ENCODE results near the gene MAPKAP1. TPM values are rescaled to one million over a fixed set of nuclear protein-coding genes. Genes with fewer than 3 reads are reported as not detected.

MAPKAP1 gene
- total RNA-seq, 1 donor from 2014 or later, result 76.9 TPM

- Mint-ChIP-seq H3K4me3 (ENCODE audit: unreplicated experiment) (no peak overlapping the region), H3K36me3 (ENCODE audit: unreplicated experiment) (peaks cover 16% of the 10 kb centered on the region), H3K4me1 (ENCODE audit: unreplicated experiment) (peaks cover 19% of the 10 kb centered on the region), H3K9me3 (ENCODE audit: unreplicated experiment) (no peaks in the 10 kb centered on the region), H3K27ac (ENCODE audit: unreplicated experiment) (no peak overlapping the region), H3K27me3 (ENCODE audit: unreplicated experiment) (no peaks in the 10 kb centered on the region)
- DNase-seq (ENCODE audit: extremely low spot score, unreplicated experiment), result peak; percentile 42
- TF ChIP-seq CTCF (IDR thresholded peaks at IDR 0.05), result no peak
Observed at GRCh38 chr9:125484350-125485282, 222.4 kb downstream of the MAPKAP1 start.

- peaks cover 19% of the 10 kb centered on the region for H3K4me1 Mint-ChIP-seq (ENCODE audit: unreplicated experiment)
- no peaks in the 10 kb centered on the region for H3K9me3 Mint-ChIP-seq (ENCODE audit: unreplicated experiment)
- H3K4me3 Mint-ChIP-seq (ENCODE audit: unreplicated experiment), result no peak overlapping the region
- no peak overlapping the region for H3K27ac Mint-ChIP-seq (ENCODE audit: unreplicated experiment)
- peaks cover 21% of the 10 kb centered on the region for H3K36me3 Mint-ChIP-seq (ENCODE audit: unreplicated experiment)
- no peaks in the 10 kb centered on the region for H3K27me3 Mint-ChIP-seq (ENCODE audit: unreplicated experiment)
- DNase-seq (ENCODE audit: extremely low spot score, unreplicated experiment), result no peak
- no peak for TF ChIP-seq CTCF (IDR thresholded peaks at IDR 0.05)
Observed at GRCh38 chr9:125483697-125484096, 223.3 kb downstream of the MAPKAP1 start.

DNA sequence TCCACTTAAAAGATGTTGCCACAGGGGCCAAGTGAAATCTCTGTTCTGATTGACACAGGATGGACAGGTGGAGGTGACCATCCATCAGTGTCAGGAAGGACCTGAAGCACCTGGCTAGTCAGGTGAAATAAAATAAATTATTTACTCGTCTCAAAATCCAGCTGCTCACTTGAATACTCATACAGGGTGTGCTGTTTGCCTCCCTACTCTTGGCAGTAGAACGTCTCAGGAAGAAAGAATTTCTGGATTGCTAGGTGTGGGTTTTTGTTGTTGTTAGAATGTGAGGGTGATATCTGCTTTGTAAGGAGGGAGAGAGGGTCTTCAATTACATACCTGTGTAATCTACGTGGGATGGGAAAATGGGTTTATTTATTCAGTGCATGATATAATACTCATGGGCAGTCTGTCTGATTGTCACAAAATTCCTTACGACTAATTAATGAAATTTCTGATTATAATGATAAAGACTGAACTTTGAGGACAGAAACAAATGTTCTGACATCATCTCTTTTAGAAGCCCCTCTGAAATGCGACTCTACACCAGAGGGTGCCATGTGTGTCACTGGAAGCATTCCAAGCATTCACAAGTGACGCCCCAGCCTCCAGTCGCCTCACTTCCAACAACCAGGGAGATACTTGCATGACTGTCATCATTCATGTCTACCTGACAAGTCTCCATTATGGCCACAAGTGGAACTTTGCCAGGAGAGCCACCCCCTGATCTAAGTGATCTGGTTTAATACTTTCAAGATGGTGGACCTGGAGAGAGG is 227.0 kb downstream of the MAPKAP1 start:
- peak; percentile 17 for DNase-seq (ENCODE audit: extremely low spot score, unreplicated experiment)
- Mint-ChIP-seq H3K27me3 (ENCODE audit: unreplicated experiment) (no peaks in the 10 kb centered on the region), H3K4me1 (ENCODE audit: unreplicated experiment) (peaks cover 12% of the 10 kb centered on the region), H3K27ac (ENCODE audit: unreplicated experiment) (no peak overlapping the region), H3K36me3 (ENCODE audit: unreplicated experiment) (peaks cover 28% of the 10 kb centered on the region), H3K4me3 (ENCODE audit: unreplicated experiment) (no peak overlapping the region), H3K9me3 (ENCODE audit: unreplicated experiment) (no peaks in the 10 kb centered on the region)
- TF ChIP-seq CTCF (IDR thresholded peaks at IDR 0.05), result no peak

DNA sequence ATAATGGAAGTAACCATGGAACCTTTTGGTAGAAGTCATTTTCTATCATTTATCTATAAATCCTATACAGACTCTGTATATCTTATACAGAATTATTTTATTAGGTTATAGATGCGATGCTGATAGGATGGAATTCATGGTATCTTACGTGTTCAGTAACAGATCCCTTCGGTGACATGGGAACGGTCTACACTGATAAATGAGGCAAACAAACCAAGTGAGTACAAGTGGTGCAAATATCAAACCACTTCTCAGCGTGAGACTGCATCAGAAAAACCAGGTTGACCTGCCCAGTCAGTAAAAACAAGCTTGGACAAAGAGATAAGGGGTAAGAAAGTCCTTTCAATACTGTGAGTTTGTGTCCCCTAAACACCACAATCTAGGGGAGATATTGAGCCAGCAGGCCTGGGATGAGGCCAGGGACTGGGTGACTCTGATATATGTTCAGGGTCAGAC is 229.9 kb downstream of the MAPKAP1 start:
- TF ChIP-seq CTCF (IDR thresholded peaks at IDR 0.05), result no peak
- H3K36me3 Mint-ChIP-seq (ENCODE audit: unreplicated experiment), result peaks cover 21% of the 10 kb centered on the region
- H3K9me3 Mint-ChIP-seq (ENCODE audit: unreplicated experiment), result no peaks in the 10 kb centered on the region
- peaks cover 17% of the 10 kb centered on the region for H3K4me1 Mint-ChIP-seq (ENCODE audit: unreplicated experiment)
- H3K27ac Mint-ChIP-seq (ENCODE audit: unreplicated experiment), result no peak overlapping the region
- H3K27me3 Mint-ChIP-seq (ENCODE audit: unreplicated experiment), result no peaks in the 10 kb centered on the region
- H3K4me3 Mint-ChIP-seq (ENCODE audit: unreplicated experiment), result no peak overlapping the region
- no peak for DNase-seq (ENCODE audit: extremely low spot score, unreplicated experiment)

GRCh38 chr9:125476645-125477044 is 230.4 kb downstream of the MAPKAP1 start:
- peaks cover 17% of the 10 kb centered on the region for H3K4me1 Mint-ChIP-seq (ENCODE audit: unreplicated experiment)
- no peaks in the 10 kb centered on the region for H3K27me3 Mint-ChIP-seq (ENCODE audit: unreplicated experiment)

More at GRCh38 chr9:125476645-125477044, 230.4 kb downstream of the MAPKAP1 start:
- Mint-ChIP-seq H3K4me3 (ENCODE audit: unreplicated experiment) (no peak overlapping the region), H3K36me3 (ENCODE audit: unreplicated experiment) (peaks cover 21% of the 10 kb centered on the region), H3K27ac (ENCODE audit: unreplicated experiment) (no peak overlapping the region), H3K9me3 (ENCODE audit: unreplicated experiment) (no peaks in the 10 kb centered on the region)
- no peak for TF ChIP-seq CTCF (IDR thresholded peaks at IDR 0.05)
- no peak for DNase-seq (ENCODE audit: extremely low spot score, unreplicated experiment)
